Breast epithelium (tissue), 4 donors: Measurements from ENCODE around the gene TIE1. TPM values are rescaled to one million over a fixed set of nuclear protein-coding genes. Genes with fewer than 3 reads are reported as not detected.
A peak's percentile ranks its signal among the peaks of the same experiment; 100 is the strongest.

ENCODE experiments used
- DNase-seq, 2 donors: peaks; one replicate each; pipeline ENCODE4 v3.0.0-alpha.2; 2019; ENCODE audit warnings: low spot score in 2 of 2
- H3K27ac ChIP-seq, 2 donors: fragments of 200-600 bp; sonication (generic) in 1 of 2; one replicate each; pipeline ENCODE4 v1.5.1; 2016 to 2019; ENCODE audit warnings: mild to moderate bottlenecking in 1 of 2
- H3K27me3 ChIP-seq, 2 donors: fragments of 200-600 bp; sonication (generic) in 1 of 2; one replicate each; pipeline versions ENCODE4 v1.5.1 to v1.6.0; 2017 to 2019; ENCODE audit warnings: control low read depth in 1 of 2, mild to moderate bottlenecking in 1 of 2
- H3K36me3 ChIP-seq: fragments of 200-600 bp; one replicate; pipeline ENCODE4 v1.5.1; 2019
- H3K4me1 ChIP-seq, 2 donors: fragments of 200-600 bp; sonication (generic); one replicate each; pipeline ENCODE4 v1.5.1; 2016 to 2019; ENCODE audit warnings: control low read depth in 1 of 2
- H3K4me3 ChIP-seq, 3 donors: fragments of 200-600 bp; sonication (generic); 1 replicate in 2 of 3; 2 replicates in 1 of 3; pipeline ENCODE4 v1.5.1; 2016 to 2019; ENCODE audit warnings: mild to moderate bottlenecking in 3 of 3, moderate library complexity in 2 of 3
- H3K9me3 ChIP-seq, 2 donors: fragments of 200-600 bp; sonication (generic) in 1 of 2; one replicate each; pipeline ENCODE4 v1.5.1; 2016 to 2019; ENCODE audit warnings: control low read depth in 1 of 2
- POLR2A ChIP-seq: fragments of 450-650 bp; IDR thresholded peaks from one replicate; pipeline ENCODE4 v1.6.1; 2016; ENCODE audit warnings: antibody characterized with exemption, mild to moderate bottlenecking, moderate library complexity
- POLR2AphosphoS5 ChIP-seq, 3 donors: sonication (generic); formaldehyde crosslinking; IDR thresholded peaks; one replicate each; pipeline ENCODE4 v1.6.1; 2017; ENCODE audit warnings: antibody characterized with exemption in 3 of 3
- intact Hi-C: fragments of 100-400 bp; cut with DNase I; formaldehyde crosslinking; loops from one replicate; pipeline ENCODE4 v1.15.1; 2023; ENCODE audit warnings: low total_unique reads
- total RNA-seq, 3 donors: library from RNA; depleted of rRNA; stranded (reverse); fragments of >200 nt; gene quantifications; one replicate each; pipeline ENCODE4 v1.1.0, GENCODE V29; 2016
- TF ChIP-seq, protein P1 (sequence below), 3 donors: fragments of 450-650 bp; IDR thresholded peaks; one replicate each; pipeline ENCODE4 v1.5.1; 2016 to 2017; ENCODE audit warnings: antibody characterized with exemption in 3 of 3, mild to moderate bottlenecking in 3 of 3, moderate library complexity in 3 of 3

Gene TIE1
- total RNA-seq, 3 donors from 2014 or later, result 9.4 to 39.0 (median 24.2) TPM

DNA sequence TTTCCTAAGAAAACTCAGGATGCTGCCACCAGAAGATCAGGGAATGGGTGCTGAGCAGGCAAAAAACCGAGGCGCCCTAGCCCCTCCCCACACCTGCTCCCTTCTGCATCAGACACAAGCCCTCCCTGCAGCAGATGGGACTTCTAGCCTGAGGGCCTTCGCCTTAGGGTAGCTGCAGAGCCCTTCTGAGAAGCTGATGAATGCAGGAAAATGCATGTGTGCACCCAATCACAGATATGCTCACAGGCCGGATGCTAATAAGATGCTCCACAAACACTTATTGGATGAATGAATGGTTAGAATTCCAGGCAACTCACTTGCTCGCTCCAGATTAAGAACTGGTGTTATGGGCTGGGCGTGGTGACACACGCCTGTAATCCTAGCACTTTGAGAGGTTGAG is 8.6 kb upstream of the TIE1 start:
- no peak for DNase-seq
- Histone ChIP-seq H3K27ac (no peak overlapping the region), H3K9me3 (no peaks in the 10 kb centered on the region), H3K4me1 (peaks cover 5 to 15% of the 10 kb centered on the region in 2 donors), H3K27me3 (no peaks in the 10 kb centered on the region), H3K36me3 (no peaks in the 10 kb centered on the region), H3K4me3 (no peak overlapping the region)
- no peak for TF ChIP-seq POLR2AphosphoS5 (IDR thresholded peaks at IDR 0.05)
- no peak for TF ChIP-seq POLR2A
- TF ChIP-seq, protein P1, sequence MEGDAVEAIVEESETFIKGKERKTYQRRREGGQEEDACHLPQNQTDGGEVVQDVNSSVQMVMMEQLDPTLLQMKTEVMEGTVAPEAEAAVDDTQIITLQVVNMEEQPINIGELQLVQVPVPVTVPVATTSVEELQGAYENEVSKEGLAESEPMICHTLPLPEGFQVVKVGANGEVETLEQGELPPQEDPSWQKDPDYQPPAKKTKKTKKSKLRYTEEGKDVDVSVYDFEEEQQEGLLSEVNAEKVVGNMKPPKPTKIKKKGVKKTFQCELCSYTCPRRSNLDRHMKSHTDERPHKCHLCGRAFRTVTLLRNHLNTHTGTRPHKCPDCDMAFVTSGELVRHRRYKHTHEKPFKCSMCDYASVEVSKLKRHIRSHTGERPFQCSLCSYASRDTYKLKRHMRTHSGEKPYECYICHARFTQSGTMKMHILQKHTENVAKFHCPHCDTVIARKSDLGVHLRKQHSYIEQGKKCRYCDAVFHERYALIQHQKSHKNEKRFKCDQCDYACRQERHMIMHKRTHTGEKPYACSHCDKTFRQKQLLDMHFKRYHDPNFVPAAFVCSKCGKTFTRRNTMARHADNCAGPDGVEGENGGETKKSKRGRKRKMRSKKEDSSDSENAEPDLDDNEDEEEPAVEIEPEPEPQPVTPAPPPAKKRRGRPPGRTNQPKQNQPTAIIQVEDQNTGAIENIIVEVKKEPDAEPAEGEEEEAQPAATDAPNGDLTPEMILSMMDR (IDR thresholded peaks at IDR 0.05), result no peak
- intact Hi-C loops, result no loop called here

DNA sequence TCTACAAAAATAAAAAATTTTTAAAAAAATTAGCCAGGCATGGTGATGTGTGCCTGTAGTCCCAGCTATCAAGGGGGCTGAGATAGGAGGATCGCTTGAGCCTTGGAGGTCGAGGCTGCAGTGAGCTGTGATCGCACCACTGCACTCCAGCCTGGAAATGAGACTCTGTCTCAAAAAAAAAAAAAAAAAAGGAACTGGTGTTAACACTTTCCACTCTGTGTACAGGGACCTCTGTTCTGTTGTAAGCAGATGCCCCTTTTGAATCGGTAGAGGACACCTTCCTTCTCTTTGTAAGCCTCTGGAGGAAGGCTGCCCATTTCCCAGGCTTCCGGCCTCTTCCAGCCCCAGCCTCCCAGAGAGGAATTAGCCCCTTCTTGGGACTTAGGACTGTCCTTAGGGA is 8.1 kb upstream of the TIE1 start:
- no peaks in the 10 kb centered on the region for H3K27me3 ChIP-seq
- H3K27ac ChIP-seq, result peak overlapping the region in 1 of 2 donors; percentile 74
- no peak for DNase-seq
- H3K9me3 ChIP-seq, result no peaks in the 10 kb centered on the region
- H3K36me3 ChIP-seq, result no peaks in the 10 kb centered on the region
- intact Hi-C loops, result no loop called here
- no peak overlapping the region for H3K4me3 ChIP-seq
- TF ChIP-seq POLR2AphosphoS5 (IDR thresholded peaks at IDR 0.05) (no peak), POLR2A (no peak)
- TF ChIP-seq, protein P1 (IDR thresholded peaks at IDR 0.05), result no peak
- peaks cover 5 to 15% of the 10 kb centered on the region in 2 donors for H3K4me1 ChIP-seq

DNA sequence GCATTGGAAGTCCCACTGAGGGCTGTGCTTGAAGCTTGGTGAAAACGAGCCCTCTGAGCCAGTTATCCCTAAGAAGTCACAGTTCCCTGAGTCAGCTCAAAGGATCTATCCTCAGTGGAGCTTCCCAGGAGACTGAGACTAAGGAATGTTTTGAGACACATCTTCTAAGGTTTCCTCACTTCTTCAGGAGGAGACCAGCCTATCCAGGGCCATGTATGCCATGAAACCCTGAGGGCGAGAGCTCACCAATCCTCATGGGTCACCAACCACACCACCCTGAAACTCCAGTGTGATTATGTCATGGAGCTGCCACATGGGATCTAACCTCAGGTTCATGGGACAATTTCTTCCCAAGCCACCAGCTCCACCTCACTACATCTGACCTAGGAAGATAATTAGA is 7.6 kb upstream of the TIE1 start:
- TF ChIP-seq POLR2AphosphoS5 (IDR thresholded peaks at IDR 0.05) (no peak), POLR2A (no peak)
- TF ChIP-seq, protein P1 (IDR thresholded peaks at IDR 0.05), result no peak
- no peaks in the 10 kb centered on the region for H3K27me3 ChIP-seq
- intact Hi-C loops, result no loop called here
- H3K9me3 ChIP-seq, result no peaks in the 10 kb centered on the region
- H3K36me3 ChIP-seq, result no peaks in the 10 kb centered on the region
- H3K4me3 ChIP-seq, result no peak overlapping the region
- H3K27ac ChIP-seq, result peak overlapping the region; percentile 74 to 89
- peaks cover 5 to 15% of the 10 kb centered on the region in 2 donors for H3K4me1 ChIP-seq
- no peak for DNase-seq

DNA sequence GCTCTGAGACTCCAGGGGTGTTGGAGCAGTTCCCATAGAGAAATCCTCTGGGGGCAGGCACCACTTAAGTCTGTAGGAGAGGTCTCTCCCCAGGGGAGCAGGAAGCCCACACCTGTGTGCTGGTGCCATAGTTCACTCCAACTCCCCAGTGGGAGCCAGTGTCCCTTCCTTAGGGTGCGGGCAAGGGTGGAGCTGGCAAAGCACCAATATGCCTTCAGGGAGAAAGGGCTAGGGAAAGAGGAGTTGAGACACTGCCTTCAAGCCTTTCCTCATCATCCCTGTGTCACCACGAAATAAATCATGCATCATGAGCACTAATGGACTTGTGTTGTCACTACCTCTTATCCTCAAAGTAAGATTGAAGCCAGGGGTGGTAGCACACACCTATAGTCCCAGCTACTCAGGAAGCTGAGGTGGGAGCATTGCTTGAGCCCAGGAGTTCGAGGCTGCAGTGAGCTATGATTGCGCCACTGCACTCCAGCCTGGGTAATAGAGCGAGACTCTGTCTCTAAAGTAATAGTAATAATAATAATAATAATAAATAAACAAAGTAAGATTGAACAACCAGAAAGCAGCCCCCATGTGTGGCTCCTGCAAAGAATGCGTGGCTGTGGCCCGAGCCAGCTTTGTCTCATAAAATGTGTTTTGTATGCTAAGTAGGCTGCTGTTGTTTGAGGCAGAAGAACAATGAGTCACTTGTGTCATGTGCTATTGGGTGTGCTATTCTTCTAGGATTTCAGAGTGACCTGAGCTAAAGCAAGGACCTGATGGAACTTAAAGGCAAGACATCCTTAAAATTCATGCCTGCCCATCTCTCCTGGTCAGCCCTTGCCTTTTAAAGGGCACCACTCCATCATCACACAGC is 6.7 kb upstream of the TIE1 start:
- peak overlapping the region; percentile 86 to 89 for H3K27ac ChIP-seq
- TF ChIP-seq POLR2AphosphoS5 (IDR thresholded peaks at IDR 0.05), result no peak
- TF ChIP-seq, protein P1 (IDR thresholded peaks at IDR 0.05), result no peak
- TF ChIP-seq POLR2A, result no peak
- H3K4me1 ChIP-seq, result peaks cover 5 to 15% of the 10 kb centered on the region in 2 donors
- no peak overlapping the region for H3K4me3 ChIP-seq
- peak in 1 of 2 donors; percentile 45 for DNase-seq
- H3K27me3 ChIP-seq, result no peaks in the 10 kb centered on the region
- H3K36me3 ChIP-seq, result no peaks in the 10 kb centered on the region
- no peaks in the 10 kb centered on the region for H3K9me3 ChIP-seq
- intact Hi-C loops, result no loop called here

DNA sequence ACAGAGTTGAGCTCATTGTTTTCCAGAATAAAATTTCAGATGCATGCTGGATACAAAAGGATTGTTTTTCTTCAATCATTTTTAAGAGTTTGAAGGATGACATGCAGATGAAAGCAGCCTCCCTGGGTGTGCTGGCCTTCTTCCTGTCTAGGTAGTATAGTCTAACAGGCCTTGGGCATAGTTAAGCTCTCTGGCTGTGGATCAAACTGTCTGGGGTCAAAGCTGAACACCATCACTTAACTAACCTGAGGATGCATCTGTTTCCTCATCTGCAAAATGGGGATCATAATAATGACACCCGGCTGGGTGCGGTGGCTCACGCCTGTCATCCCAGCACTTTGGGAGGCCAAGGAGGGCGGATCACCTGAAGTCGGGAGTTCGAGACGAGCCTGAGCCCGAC is 6.0 kb upstream of the TIE1 start:
- no peaks in the 10 kb centered on the region for H3K9me3 ChIP-seq
- intact Hi-C loops, result no loop called here

More for the DNA sequence above, 6.0 kb upstream of the TIE1 start:
- H3K36me3 ChIP-seq, result no peaks in the 10 kb centered on the region
- H3K27ac ChIP-seq, result peak overlapping the region; percentile 86 to 89
- no peak overlapping the region for H3K4me3 ChIP-seq
- peaks cover 10 to 15% of the 10 kb centered on the region in 2 donors for H3K4me1 ChIP-seq
- no peak for DNase-seq
- no peak for TF ChIP-seq POLR2AphosphoS5 (IDR thresholded peaks at IDR 0.05)
- TF ChIP-seq POLR2A, result no peak
- TF ChIP-seq, protein P1 (IDR thresholded peaks at IDR 0.05), result no peak
- H3K27me3 ChIP-seq, result no peaks in the 10 kb centered on the region
